GM23248 (cell line): ENCODE data around the gene LUZP2. TPM values are rescaled to one million over a fixed set of nuclear protein-coding genes. Genes with fewer than 3 reads are reported as not detected.

ENCODE experiments used
- DNase-seq: peaks from one replicate; pipeline ENCODE4 v3.0.0-alpha.2; 2015
- H2AFZ ChIP-seq: fragments of 200-600 bp; sonication (generic); 2 replicates; pipeline ENCODE4 v1.6.1; 2016; ENCODE audit warnings: antibody characterized with exemption
- H3F3A ChIP-seq: fragments of 200-600 bp; sonication (generic); 2 replicates; pipeline ENCODE4 v1.6.1; 2016; ENCODE audit warnings: mild to moderate bottlenecking, antibody characterized with exemption, mixed run types; ENCODE audit not compliant: insufficient read depth
- H3K27ac ChIP-seq: fragments of 200-600 bp; sonication (generic); 2 replicates; pipeline ENCODE4 v1.5.1; 2016; ENCODE audit warnings: mild to moderate bottlenecking
- H3K27me3 ChIP-seq: fragments of 200-600 bp; sonication (generic); replicated peaks from 2 replicates; pipeline ENCODE4 v1.6.1; 2016; ENCODE audit warnings: mild to moderate bottlenecking; ENCODE audit not compliant: insufficient read depth
- H3K36me3 ChIP-seq: fragments of 200-600 bp; sonication (generic); 2 replicates; pipeline ENCODE4 v1.6.1; 2016; ENCODE audit warnings: low read depth, mild to moderate bottlenecking
- H3K4me1 ChIP-seq: fragments of 200-600 bp; sonication (generic); 2 replicates; pipeline ENCODE4 v1.6.1; 2016; ENCODE audit warnings: mild to moderate bottlenecking; ENCODE audit not compliant: insufficient read depth
- H3K4me2 ChIP-seq: fragments of 200-600 bp; sonication (generic); one replicate; pipeline ENCODE4 v1.6.1; 2016; ENCODE audit warnings: mild to moderate bottlenecking; ENCODE audit not compliant: unreplicated experiment
- H3K4me3 ChIP-seq: fragments of 200-600 bp; sonication (generic); 2 replicates; pipeline ENCODE4 v1.5.1; 2016; ENCODE audit warnings: mild to moderate bottlenecking
- H3K79me2 ChIP-seq: fragments of 200-600 bp; sonication (generic); 2 replicates; pipeline ENCODE4 v1.6.1; 2016; ENCODE audit warnings: mild to moderate bottlenecking; ENCODE audit not compliant: insufficient read depth
- H3K9ac ChIP-seq: fragments of 200-600 bp; sonication (generic); 2 replicates; pipeline ENCODE4 v1.6.1; 2016; ENCODE audit warnings: mild to moderate bottlenecking
- H3K9me2 ChIP-seq: fragments of 200-600 bp; sonication (generic); 2 replicates; pipeline ENCODE4 v1.6.1; 2016; ENCODE audit warnings: mixed run types, mild to moderate bottlenecking, moderate library complexity; ENCODE audit not compliant: insufficient read depth
- H3K9me3 ChIP-seq: fragments of 200-600 bp; sonication (generic); one replicate; pipeline ENCODE4 v1.6.1; 2017; ENCODE audit warnings: low read depth
- H4K20me1 ChIP-seq: fragments of 200-600 bp; sonication (generic); 2 replicates; pipeline ENCODE4 v1.6.0; 2016; ENCODE audit not compliant: insufficient read depth
- EZH2 ChIP-seq: fragments of 200-600 bp; sonication (generic); IDR thresholded peaks from 2 replicates; pipeline ENCODE4 v1.6.1; 2018; ENCODE audit warnings: antibody characterized with exemption, mild to moderate bottlenecking; ENCODE audit not compliant: insufficient read depth, poor library complexity, severe bottlenecking
- EZH2phosphoT487 ChIP-seq: fragments of 200-600 bp; sonication (generic); IDR thresholded peaks from 2 replicates; pipeline ENCODE4 v1.6.1; 2018; ENCODE audit warnings: antibody characterized with exemption, moderate library complexity, mild to moderate bottlenecking, low read depth; ENCODE audit not compliant: insufficient read depth
- WGBS, 2 experiments: methylation state at CpG; one replicate each; pipeline ENCODE4 v1.1.6; 2015 to 2017; ENCODE audit warnings: low lambda C conversion rate in 2 of 2, low coverage in 1 of 2; ENCODE audit errors: missing lambda C conversion rate in 2 of 2; 5-methylcytosine and 5-hydroxymethylcytosine counted together
- in situ Hi-C: fragments of 300-500 bp; cut with MboI; formaldehyde crosslinking; loops from 2 replicates; pipeline ENCODE4 v1.15.0; 2020
- polyA plus RNA-seq: library from polyadenylated mRNA; unstranded; fragments of >200 nt; fragmentation: Nextera tagmentation; extraction: Ambion mirVana; gene quantifications from 2 replicates; pipeline ENCODE4 v1.2.1, GENCODE V29; 2016
- total RNA-seq: library from RNA; depleted of rRNA; stranded (reverse); fragments of >200 nt; shearing (Covaris generic); gene quantifications from 2 replicates; pipeline ENCODE4 v1.2.3, GENCODE V29; 2014

Gene LUZP2
- total and polyA plus RNA-seq, 2 experiments from 2014 or later: not detected

DNA sequence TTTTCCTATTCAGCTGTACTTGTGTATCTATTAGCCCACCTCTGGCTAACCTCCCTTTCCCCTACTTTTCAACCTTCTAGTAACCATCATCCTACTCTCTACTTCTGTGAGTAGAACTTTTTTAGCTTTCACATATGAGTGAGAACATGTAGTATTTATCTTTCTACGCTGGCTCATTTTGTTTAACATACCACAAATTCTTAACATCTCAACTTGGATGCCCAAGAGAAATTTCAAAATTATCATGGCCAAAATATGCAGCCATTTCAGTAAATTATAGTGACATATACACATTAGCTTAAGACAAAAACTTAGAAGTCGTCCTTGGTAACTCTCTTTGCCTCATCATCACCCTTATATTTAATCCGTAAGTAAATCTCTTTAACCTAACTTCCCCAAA, 34.7 kb downstream of the LUZP2 start:
- TF ChIP-seq EZH2phosphoT487 (no peak), EZH2 (no peak)
- WGBS, 2 experiments: 20 to 26% methylated on average over 3 of the region's 3 CpGs
- H3K79me2 ChIP-seq: no peaks in the 10 kb centered on the region
- no peaks in the 10 kb centered on the region for H3F3A ChIP-seq
- no peak overlapping the region for H3K4me3 ChIP-seq
- H3K4me2 ChIP-seq: no peak overlapping the region
- H3K9ac ChIP-seq: no peak overlapping the region
- H3K27ac ChIP-seq: no peak overlapping the region
- no peaks in the 10 kb centered on the region for H3K27me3 ChIP-seq
- H3K9me2 ChIP-seq: no peaks in the 10 kb centered on the region
- no peak for DNase-seq
- no peak overlapping the region for H2AFZ ChIP-seq
- no peaks in the 10 kb centered on the region for H3K36me3 ChIP-seq
- H3K4me1 ChIP-seq: no peaks in the 10 kb centered on the region
- in situ Hi-C loops: no loop called here
- no peaks in the 10 kb centered on the region for H3K9me3 ChIP-seq
- H4K20me1 ChIP-seq: no peaks in the 10 kb centered on the region

DNA sequence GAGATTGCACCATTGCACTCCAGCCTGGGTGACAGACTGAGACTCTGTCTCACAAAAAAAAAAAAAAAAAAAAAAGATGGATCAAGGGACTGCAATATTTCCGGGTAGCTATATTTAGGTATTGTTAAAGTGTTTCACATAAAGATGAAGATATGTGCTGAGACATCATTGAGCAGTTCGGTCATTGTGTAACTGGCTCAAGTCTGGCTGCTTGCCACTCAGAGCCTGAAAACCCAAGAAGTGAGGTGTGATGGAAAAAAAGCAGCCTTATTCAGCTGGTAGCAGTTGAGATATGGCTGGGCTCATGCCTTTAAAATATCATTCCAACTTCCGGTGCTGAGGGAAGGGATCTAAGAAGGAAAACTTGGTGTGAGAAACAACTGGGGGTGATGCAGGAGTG, 46.9 kb downstream of the LUZP2 start:
- 48 to 56% methylated on average over 3 of the region's 3 CpGs for WGBS, 2 experiments
- no peaks in the 10 kb centered on the region; the same call in 1 of the 2 replicates for H3K9me2 ChIP-seq
- no peaks in the 10 kb centered on the region for H3K36me3 ChIP-seq
- DNase-seq: no peak
- H2AFZ ChIP-seq: no peak overlapping the region
- H3K4me3 ChIP-seq: no peak overlapping the region
- H3K27ac ChIP-seq: no peak overlapping the region
- no peaks in the 10 kb centered on the region for H3K4me1 ChIP-seq
- in situ Hi-C loops: no loop called here
- TF ChIP-seq EZH2phosphoT487: no peak
- no peak for TF ChIP-seq EZH2
- H3K79me2 ChIP-seq: no peaks in the 10 kb centered on the region
- no peaks in the 10 kb centered on the region for H3K9me3 ChIP-seq
- H3K4me2 ChIP-seq: no peak overlapping the region
- H3F3A ChIP-seq: no peaks in the 10 kb centered on the region
- no peaks in the 10 kb centered on the region for H3K27me3 ChIP-seq
- H4K20me1 ChIP-seq: no peaks in the 10 kb centered on the region
- H3K9ac ChIP-seq: no peak overlapping the region

DNA sequence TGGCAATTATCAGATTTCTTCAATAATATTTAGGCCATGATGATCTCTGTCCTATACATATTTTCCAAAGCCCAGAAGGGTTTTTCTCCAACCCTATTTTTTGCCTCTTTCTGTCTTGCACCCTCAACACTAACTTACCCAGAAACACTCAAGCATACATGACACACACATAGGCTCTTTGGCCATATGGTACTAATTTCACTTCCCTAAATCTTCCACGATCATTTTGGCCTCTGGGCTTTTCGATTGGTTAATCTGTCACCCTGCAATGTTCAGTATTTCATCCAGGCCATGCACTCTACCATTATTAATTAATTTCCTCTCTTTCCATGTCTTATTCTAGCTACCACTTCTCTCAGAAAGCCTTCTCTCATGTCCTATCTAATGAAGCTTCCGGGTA, 59.8 kb downstream of the LUZP2 start:
- Histone ChIP-seq H3K27me3 (no peaks in the 10 kb centered on the region), H3F3A (no peaks in the 10 kb centered on the region), H3K79me2 (no peaks in the 10 kb centered on the region), H3K4me3 (no peak overlapping the region), H3K36me3 (no peaks in the 10 kb centered on the region), H3K4me1 (no peaks in the 10 kb centered on the region), H3K4me2 (no peak overlapping the region), H2AFZ (no peak overlapping the region), H3K27ac (no peak overlapping the region), H4K20me1 (no peaks in the 10 kb centered on the region), H3K9me3 (no peaks in the 10 kb centered on the region), H3K9ac (no peak overlapping the region), H3K9me2 (no peaks in the 10 kb centered on the region)
- in situ Hi-C loops: no loop called here
- WGBS, 2 experiments: 15 to 22% methylated on average over 3 of the region's 3 CpGs
- TF ChIP-seq EZH2 (no peak), EZH2phosphoT487 (no peak)
- no peak for DNase-seq

- DNase-seq: no peak
- no peaks in the 10 kb centered on the region for H4K20me1 ChIP-seq
- H3K9me3 ChIP-seq: no peaks in the 10 kb centered on the region
- H3K36me3 ChIP-seq: no peaks in the 10 kb centered on the region
- no peaks in the 10 kb centered on the region; the same call in 1 of the 2 replicates for H3K27me3 ChIP-seq
- no peaks in the 10 kb centered on the region for H3K79me2 ChIP-seq
- no peak overlapping the region for H3K4me3 ChIP-seq
- H3K4me2 ChIP-seq: no peak overlapping the region
- in situ Hi-C loops: no loop called here
- H3F3A ChIP-seq: no peaks in the 10 kb centered on the region
- no peak overlapping the region for H3K9ac ChIP-seq
- TF ChIP-seq EZH2phosphoT487 (no peak), EZH2 (no peak)
- H2AFZ ChIP-seq: no peak overlapping the region
- no peak overlapping the region for H3K27ac ChIP-seq
- no peaks in the 10 kb centered on the region for H3K9me2 ChIP-seq
- H3K4me1 ChIP-seq: no peaks in the 10 kb centered on the region
Measured at GRCh38 chr11:24559315-24559714, 62.5 kb downstream of the LUZP2 start.

DNA sequence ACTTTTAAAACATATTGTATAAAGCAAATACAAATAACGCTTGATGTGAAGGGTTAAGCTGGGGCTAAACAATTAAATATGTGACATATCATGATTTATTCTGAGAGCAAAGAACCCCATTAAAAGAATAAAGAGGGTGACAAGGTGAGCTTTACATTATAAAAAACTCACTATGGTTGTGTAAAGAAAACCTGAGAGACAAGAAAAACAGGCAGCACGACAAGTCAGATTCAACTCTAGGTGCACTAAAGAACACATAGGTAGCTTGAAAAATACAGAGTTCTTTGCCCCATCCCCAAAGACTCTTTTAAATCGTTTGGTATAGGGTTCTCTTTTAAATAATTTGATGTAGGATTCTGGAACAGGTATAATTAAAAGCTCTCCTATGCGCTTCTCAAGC, 63.5 kb downstream of the LUZP2 start:
- H3K27me3 ChIP-seq: no peaks in the 10 kb centered on the region; the same call in 1 of the 2 replicates
- 24 to 31% methylated on average over 4 of the region's 4 CpGs for WGBS, 2 experiments
- H4K20me1 ChIP-seq: no peaks in the 10 kb centered on the region
- H3K9me3 ChIP-seq: no peaks in the 10 kb centered on the region
- in situ Hi-C loops: no loop called here
- no peaks in the 10 kb centered on the region for H3K9me2 ChIP-seq
- H3F3A ChIP-seq: no peaks in the 10 kb centered on the region
- H3K4me1 ChIP-seq: no peaks in the 10 kb centered on the region
- no peak overlapping the region for H3K4me2 ChIP-seq
- H3K27ac ChIP-seq: no peak overlapping the region
- DNase-seq: no peak
- H3K9ac ChIP-seq: no peak overlapping the region
- no peak overlapping the region for H2AFZ ChIP-seq
- no peaks in the 10 kb centered on the region for H3K79me2 ChIP-seq
- no peaks in the 10 kb centered on the region for H3K36me3 ChIP-seq
- no peak overlapping the region for H3K4me3 ChIP-seq
- no peak for TF ChIP-seq EZH2phosphoT487
